A549 (cell line): ENCODE results near the gene GPR160.

Source experiments
- CEBPB ChIP-seq, 2 experiments: fragments of >200 bp in 1 of 2; sonication (Bioruptor Twin) in 1 of 2; formaldehyde crosslinking in 1 of 2; IDR thresholded peaks; 2 replicates each; pipeline ENCODE4 v1.6.1; 2012 to 2016
- EP300 ChIP-seq, 2 experiments: fragments of >200 bp; sonication (Bioruptor Twin); formaldehyde crosslinking; IDR thresholded peaks; 2 replicates in 1 of 2; 3 replicates in 1 of 2; pipeline ENCODE4 v1.6.1; 2016 to 2017
- JUN ChIP-seq, 2 experiments: fragments of >200 bp; sonication (Bioruptor Twin); formaldehyde crosslinking; IDR thresholded peaks; 2 replicates in 1 of 2; 3 replicates in 1 of 2; pipeline ENCODE4 v1.6.1; 2016 to 2017
- JUNB ChIP-seq: fragments of >200 bp; sonication (Bioruptor Twin); formaldehyde crosslinking; IDR thresholded peaks from 2 replicates; pipeline ENCODE4 v1.6.1; 2016
- SREBF2 ChIP-seq: fragments of 450-650 bp; IDR thresholded peaks from 2 replicates; pipeline ENCODE4 v1.6.1; 2014; ENCODE audit warnings: mild to moderate bottlenecking, moderate library complexity
- TF ChIP-seq, protein P1 (sequence below): fragments of >200 bp; sonication (Bioruptor Twin); formaldehyde crosslinking; IDR thresholded peaks from 3 replicates; pipeline ENCODE4 v1.5.1; 2016

DNA sequence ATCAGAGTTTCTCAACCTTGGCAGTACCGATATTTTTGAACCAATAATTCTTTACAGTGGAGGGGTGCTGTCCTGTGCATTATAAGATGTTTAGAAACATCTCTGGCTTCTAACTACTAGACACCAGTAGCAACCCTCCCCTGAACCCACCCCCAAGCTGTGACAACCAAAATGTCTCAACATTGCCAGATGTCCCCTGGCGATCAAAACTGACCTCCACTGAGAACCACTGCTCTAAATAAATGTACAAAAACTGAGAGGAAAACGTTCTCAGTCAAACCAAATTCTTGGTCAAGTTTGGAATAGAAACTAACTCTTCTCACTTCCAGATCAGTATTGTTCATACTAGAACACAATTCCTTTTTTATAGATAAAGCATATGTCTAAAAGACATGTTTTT is 58.5 kb downstream of the GPR160 start:
- TF ChIP-seq, protein P1, sequence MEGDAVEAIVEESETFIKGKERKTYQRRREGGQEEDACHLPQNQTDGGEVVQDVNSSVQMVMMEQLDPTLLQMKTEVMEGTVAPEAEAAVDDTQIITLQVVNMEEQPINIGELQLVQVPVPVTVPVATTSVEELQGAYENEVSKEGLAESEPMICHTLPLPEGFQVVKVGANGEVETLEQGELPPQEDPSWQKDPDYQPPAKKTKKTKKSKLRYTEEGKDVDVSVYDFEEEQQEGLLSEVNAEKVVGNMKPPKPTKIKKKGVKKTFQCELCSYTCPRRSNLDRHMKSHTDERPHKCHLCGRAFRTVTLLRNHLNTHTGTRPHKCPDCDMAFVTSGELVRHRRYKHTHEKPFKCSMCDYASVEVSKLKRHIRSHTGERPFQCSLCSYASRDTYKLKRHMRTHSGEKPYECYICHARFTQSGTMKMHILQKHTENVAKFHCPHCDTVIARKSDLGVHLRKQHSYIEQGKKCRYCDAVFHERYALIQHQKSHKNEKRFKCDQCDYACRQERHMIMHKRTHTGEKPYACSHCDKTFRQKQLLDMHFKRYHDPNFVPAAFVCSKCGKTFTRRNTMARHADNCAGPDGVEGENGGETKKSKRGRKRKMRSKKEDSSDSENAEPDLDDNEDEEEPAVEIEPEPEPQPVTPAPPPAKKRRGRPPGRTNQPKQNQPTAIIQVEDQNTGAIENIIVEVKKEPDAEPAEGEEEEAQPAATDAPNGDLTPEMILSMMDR, result no peak
- TF ChIP-seq JUN (IDR thresholded peaks at IDR 0.05) (no peak), SREBF2 (no peak), EP300 (IDR thresholded peaks at IDR 0.05) (no peak), CEBPB (IDR thresholded peaks at IDR 0.05) (no peak), JUNB (no peak)
